Activated CD8-positive, alpha-beta memory T cell treated with anti-CD3 and anti-CD28 coated beads, Interleukin-2, amount 50 U/mL, for 1 hour (primary cell): ENCODE data around the gene SAT1.

Experiments
- DNase-seq: peaks from one replicate; pipeline ENCODE4 v3.0.0-alpha.2; 2020; ENCODE audit errors: extremely low read depth

Gene SAT1

GRCh38 chrX:23810279-23810678, 27.3 kb downstream of the SAT1 start:
- DNase-seq, result no peak

DNA sequence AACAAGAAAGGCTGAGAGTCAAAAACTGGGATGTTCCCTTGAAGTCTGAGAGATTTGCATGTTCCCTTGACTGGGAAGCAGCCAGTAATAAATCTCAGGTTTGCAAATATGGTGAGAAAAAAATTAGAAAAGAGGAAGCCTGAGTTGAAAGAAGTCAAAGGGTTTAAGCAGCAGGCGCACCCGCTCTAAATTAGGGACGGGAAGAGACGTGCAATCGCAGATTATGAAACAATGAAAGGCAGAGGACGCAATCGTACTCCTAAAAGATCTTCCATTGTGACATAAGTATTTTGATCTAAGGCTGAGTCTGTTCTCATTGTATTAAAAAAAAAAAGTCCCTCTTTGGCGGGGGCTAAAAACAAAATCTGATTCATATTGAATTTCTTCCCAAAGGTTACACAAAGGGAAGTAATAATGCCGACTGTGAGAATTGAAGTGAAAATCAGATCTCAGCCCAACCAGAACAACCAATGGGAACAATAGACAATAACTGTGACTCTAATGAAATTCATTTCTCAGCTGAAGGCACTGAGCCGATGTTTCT, 28.2 kb downstream of the SAT1 start:
- no peak for DNase-seq

DNA sequence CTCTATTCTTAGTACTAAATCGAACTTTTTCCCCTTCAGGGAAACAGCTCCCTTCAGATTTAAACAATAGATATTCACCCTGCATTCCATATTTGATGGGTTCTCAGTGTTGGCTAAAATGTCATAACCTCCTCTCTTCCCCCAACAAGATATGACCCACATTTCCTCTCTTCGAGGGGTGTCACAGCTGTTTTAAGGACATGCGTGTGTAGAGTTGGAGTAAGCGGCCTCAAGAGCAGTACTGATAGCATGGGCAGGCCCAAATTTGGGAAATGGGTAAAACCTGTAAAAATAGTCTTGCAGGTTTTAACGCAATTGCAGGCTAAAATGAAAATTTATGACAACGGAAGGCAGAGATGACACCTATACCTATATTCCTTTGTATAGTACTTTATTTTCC, 28.7 kb downstream of the SAT1 start:
- no peak for DNase-seq

GRCh38 chrX:23813808-23814207, 30.8 kb downstream of the SAT1 start:
- no peak for DNase-seq

GRCh38 chrX:23815376-23815775, 32.4 kb downstream of the SAT1 start:
- no peak for DNase-seq

DNA sequence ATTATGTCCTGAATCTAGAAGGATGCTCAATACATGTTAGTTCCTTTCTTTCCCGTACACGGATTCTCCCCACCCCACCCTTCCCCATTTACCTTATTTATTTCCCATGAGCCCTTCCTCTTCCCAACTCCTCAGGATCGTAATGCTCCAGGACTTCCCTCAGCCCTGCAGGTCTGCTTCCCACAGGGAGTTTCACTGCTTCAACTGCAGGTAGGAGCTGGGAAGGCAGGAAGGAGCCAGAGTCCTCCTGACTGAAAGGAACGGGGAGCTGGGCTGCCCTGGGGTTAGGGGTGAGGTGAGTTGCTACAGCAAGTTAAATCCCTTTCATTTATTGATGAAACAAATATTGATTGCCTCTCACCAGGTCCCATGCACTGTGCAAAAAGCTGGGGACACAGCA, 33.2 kb downstream of the SAT1 start:
- DNase-seq, result no peak

DNA sequence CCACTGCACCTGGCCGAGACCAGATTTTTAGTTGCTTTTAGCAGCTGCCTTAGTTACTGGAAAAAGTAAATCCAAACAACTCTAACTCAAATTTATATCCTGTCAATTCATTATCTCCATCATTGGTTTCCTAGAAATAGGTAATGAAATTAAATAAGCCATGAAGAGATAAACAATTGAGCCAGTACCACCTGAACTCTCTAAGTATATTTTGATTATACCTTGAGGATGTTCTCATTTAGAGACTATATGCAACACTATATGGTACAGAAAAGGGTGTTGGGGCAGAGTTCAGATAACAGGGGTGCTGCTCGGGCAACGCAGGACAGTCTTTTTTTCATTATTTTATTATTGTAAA, 35.0 kb downstream of the SAT1 start:
- DNase-seq, result no peak

DNA sequence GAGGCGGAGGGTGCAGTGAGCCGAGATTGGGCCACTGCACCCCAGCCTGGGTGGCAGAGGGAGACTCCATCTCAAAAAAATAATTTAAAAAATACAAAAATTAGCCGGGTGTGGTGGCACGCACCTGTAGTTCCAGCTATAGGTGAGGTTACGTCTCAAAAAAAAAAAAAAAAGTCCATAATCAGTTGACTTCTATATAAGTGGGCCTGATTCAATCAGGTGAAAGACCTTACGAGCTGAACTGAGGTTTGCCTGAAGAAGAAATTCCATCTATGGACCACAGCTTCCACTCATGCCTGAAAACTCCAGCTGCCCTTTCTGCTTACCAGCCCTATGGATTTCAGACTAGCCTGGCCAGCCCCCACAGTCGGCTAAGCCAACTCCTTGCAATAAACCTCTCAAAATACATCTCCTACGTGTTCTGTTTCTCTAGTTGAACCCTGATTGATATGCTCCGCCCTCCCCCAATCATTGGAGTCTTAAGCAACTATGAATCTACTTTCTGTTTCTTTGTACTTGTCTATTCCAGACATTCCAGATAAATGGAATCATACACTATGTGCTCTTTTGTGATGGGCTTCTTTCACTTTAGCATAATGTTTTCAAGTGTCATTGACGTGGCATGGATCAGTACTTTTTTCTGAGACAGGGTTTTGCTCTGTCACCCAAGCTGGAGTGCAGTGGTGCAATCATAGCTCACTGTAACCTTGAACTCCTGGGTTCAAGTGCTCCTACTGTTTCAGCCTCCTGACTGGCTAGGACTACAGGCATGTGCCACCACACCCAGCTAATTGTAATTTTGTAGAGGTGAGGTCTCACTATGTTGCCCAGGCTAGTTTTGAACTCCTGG, 36.6 kb downstream of the SAT1 start:
- DNase-seq, result no peak

GRCh38 chrX:23820235-23820782, 37.3 kb downstream of the SAT1 start:
- no peak for DNase-seq

- no peak for DNase-seq
Observed at GRCh38 chrX:23821847-23822246, 38.9 kb downstream of the SAT1 start.

GRCh38 chrX:23822397-23822796, 39.4 kb downstream of the SAT1 start:
- DNase-seq, result no peak

DNA sequence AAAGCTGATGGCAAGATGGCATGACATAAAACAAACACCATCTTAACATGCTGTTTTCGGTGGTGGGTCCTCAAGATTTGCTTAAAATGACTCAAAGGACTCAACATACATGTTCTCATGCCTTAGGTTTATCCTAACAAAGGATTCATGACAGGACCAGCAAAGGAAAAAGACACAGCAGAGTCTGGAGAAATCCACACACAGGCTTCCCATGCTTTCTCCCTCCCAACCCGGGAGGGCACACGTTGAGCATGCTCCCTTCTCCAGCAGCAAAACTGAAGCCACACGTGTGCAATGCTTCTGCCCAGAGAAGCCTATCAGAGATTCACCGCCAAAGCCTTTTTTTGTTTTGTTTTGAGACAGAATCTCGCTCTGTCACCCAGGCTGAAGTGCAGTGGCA, 39.9 kb downstream of the SAT1 start:
- DNase-seq, result no peak

GRCh38 chrX:23825675-23826074, 42.7 kb downstream of the SAT1 start:
- no peak for DNase-seq

GRCh38 chrX:23826216-23826615, 43.2 kb downstream of the SAT1 start:
- no peak for DNase-seq

- DNase-seq, result no peak
Observed at GRCh38 chrX:23826653-23827052, 43.7 kb downstream of the SAT1 start.

GRCh38 chrX:23828881-23829280, 45.9 kb downstream of the SAT1 start:
- no peak for DNase-seq

DNA sequence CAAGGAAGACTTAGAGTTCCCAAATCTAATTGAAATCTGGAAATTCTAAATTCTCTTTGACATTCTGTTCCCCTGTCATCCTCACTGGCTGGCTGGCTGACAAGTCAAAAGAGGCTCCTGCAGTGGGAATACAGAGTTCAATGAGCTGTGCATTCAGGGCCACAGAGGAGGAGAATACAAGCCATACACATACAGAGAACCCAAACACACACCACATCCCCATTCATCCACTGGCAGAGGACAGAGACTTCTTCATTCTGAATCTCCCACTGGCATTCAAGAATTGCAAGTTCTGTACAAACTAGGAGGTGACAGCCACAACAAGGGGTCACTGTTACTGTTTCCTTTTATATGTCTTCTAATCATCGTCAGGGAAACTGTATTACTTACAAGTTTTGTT, 49.7 kb downstream of the SAT1 start:
- no peak for DNase-seq
